Caco-2 (cell line): Measurements from ENCODE around the gene FOXF1. TPM values are rescaled to one million over a fixed set of nuclear protein-coding genes. Genes with fewer than 3 reads are reported as not detected.

ENCODE experiments used
- BruUV-seq: library from RNA; stranded (reverse); fragments of 400-500 nt; replicated peaks from 2 replicates; lab custom pipeline; 2021; lab: Mats Ljungman, UMichigan
- CTCF ChIA-PET: fragments of 300-600 bp; sonication (Branson Sonifier 250); formaldehyde crosslinking; loops from one replicate; lab custom pipeline; 2022; ENCODE audit warnings: antibody characterized with exemption; lab: Charles Lee
- POLR2A ChIA-PET: fragments of 300-600 bp; sonication (Branson Sonifier 250); formaldehyde crosslinking; loops from one replicate; lab custom pipeline; 2022; ENCODE audit warnings: antibody characterized with exemption; lab: Charles Lee
- DNase-seq, 2 experiments: peaks; one replicate each; pipeline versions ENCODE4 v3.0.0 to v3.0.0-alpha.2; 2020 to 2022
- H3K27me3 ChIP-seq: replicated peaks from 2 replicates; pipeline ENCODE4 v1.6.0; 2011; ENCODE audit warnings: low read length; ENCODE audit not compliant: control insufficient read depth, insufficient read depth
- H3K36me3 ChIP-seq: 2 replicates; pipeline ENCODE4 v1.5.1; 2011; ENCODE audit warnings: low read length; ENCODE audit not compliant: control insufficient read depth, insufficient read depth
- H3K4me1 ChIP-seq: fragments of 250-450 bp; sonication (Bioruptor Pico); 2 replicates; pipeline ENCODE4 v1.5.1; 2020; ENCODE audit warnings: mild to moderate bottlenecking
- H3K4me3 ChIP-seq: 2 replicates; pipeline ENCODE4 v1.5.1; 2011; ENCODE audit warnings: low read depth, mild to moderate bottlenecking, control low read depth, low read length
- H3K9me3 ChIP-seq: fragments of 250-450 bp; sonication (Bioruptor Pico); 2 replicates; pipeline ENCODE4 v1.5.1; 2020; ENCODE audit warnings: mild to moderate bottlenecking, moderate library complexity
- H3K27ac Mint-ChIP-seq: one replicate; pipeline ENCODE4 v1.8.0; 2022; ENCODE audit warnings: mixed read lengths; ENCODE audit not compliant: unreplicated experiment
- H3K27me3 Mint-ChIP-seq: one replicate; pipeline ENCODE4 v1.8.0; 2022; ENCODE audit warnings: mixed read lengths; ENCODE audit not compliant: insufficient read depth, unreplicated experiment
- H3K36me3 Mint-ChIP-seq: one replicate; pipeline ENCODE4 v1.8.0; 2022; ENCODE audit warnings: mild to moderate bottlenecking, mixed read lengths; ENCODE audit not compliant: insufficient read depth, unreplicated experiment
- H3K4me1 Mint-ChIP-seq: one replicate; pipeline ENCODE4 v1.8.0; 2022; ENCODE audit warnings: low read depth, mixed read lengths; ENCODE audit not compliant: unreplicated experiment
- H3K4me3 Mint-ChIP-seq: one replicate; pipeline ENCODE4 v1.8.0; 2022; ENCODE audit warnings: mild to moderate bottlenecking, moderate library complexity, mixed read lengths; ENCODE audit not compliant: unreplicated experiment
- H3K9me3 Mint-ChIP-seq: one replicate; pipeline ENCODE4 v1.8.0; 2022; ENCODE audit warnings: mixed read lengths; ENCODE audit not compliant: unreplicated experiment
- intact Hi-C: fragments of 100-400 bp; cut with micrococcal nuclease; formaldehyde crosslinking; loops from one replicate; pipeline ENCODE4 v1.10.0; 2022; ENCODE audit not compliant: unreplicated experiment
- total RNA-seq: library from RNA; stranded (reverse); gene quantifications from 2 replicates; pipeline ENCODE4 v1.2.3, GENCODE V29; 2022
- TF ChIP-seq, protein P1 (sequence below), 2 experiments: fragments of 200-600 bp in 1 of 2; IDR thresholded peaks; 1 replicate in 1 of 2; 2 replicates in 1 of 2; pipeline versions ENCODE4 v1.5.1 to v1.8.0; 2011 to 2022; ENCODE audit warnings: antibody characterized with exemption in 1 of 2, control low read depth in 1 of 2, inconsistent platforms in 1 of 2, low read depth in 1 of 2, low read length in 1 of 2, mild to moderate bottlenecking in 1 of 2, moderate library complexity in 1 of 2; ENCODE audit not compliant: insufficient read depth in 1 of 2, severe bottlenecking in 1 of 2, unreplicated experiment in 1 of 2

FOXF1 gene
- total RNA-seq, 1 experiment from 2014 or later: 0.09 TPM

- Histone ChIP-seq H3K4me1 (no peaks in the 10 kb centered on the region), H3K4me3 (no peak overlapping the region), H3K36me3 (no peaks in the 10 kb centered on the region), H3K9me3 (no peaks in the 10 kb centered on the region), H3K27me3 (peaks cover 4% of the 10 kb centered on the region)
- TF ChIP-seq, protein P1, sequence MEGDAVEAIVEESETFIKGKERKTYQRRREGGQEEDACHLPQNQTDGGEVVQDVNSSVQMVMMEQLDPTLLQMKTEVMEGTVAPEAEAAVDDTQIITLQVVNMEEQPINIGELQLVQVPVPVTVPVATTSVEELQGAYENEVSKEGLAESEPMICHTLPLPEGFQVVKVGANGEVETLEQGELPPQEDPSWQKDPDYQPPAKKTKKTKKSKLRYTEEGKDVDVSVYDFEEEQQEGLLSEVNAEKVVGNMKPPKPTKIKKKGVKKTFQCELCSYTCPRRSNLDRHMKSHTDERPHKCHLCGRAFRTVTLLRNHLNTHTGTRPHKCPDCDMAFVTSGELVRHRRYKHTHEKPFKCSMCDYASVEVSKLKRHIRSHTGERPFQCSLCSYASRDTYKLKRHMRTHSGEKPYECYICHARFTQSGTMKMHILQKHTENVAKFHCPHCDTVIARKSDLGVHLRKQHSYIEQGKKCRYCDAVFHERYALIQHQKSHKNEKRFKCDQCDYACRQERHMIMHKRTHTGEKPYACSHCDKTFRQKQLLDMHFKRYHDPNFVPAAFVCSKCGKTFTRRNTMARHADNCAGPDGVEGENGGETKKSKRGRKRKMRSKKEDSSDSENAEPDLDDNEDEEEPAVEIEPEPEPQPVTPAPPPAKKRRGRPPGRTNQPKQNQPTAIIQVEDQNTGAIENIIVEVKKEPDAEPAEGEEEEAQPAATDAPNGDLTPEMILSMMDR (IDR thresholded peaks at IDR 0.05; ENCODE audit: insufficient read depth in 1 of 2, low read depth in 1 of 2, low read length in 1 of 2, severe bottlenecking in 1 of 2, unreplicated experiment in 1 of 2): no peak
- Mint-ChIP-seq H3K27me3 (peaks cover 34% of the 10 kb centered on the region), H3K4me3 (no peak overlapping the region), H3K4me1 (no peaks in the 10 kb centered on the region), H3K27ac (no peak overlapping the region), H3K36me3 (no peaks in the 10 kb centered on the region), H3K9me3 (no peaks in the 10 kb centered on the region)
- no peak for DNase-seq
- ChIA-PET CTCF (no interaction called here), POLR2A (no interaction called here)
- BruUV-seq: no TSS peak
- intact Hi-C loops: no loop called here
Observed at GRCh38 chr16:86498671-86499439, 11.5 kb upstream of the FOXF1 start.

DNA sequence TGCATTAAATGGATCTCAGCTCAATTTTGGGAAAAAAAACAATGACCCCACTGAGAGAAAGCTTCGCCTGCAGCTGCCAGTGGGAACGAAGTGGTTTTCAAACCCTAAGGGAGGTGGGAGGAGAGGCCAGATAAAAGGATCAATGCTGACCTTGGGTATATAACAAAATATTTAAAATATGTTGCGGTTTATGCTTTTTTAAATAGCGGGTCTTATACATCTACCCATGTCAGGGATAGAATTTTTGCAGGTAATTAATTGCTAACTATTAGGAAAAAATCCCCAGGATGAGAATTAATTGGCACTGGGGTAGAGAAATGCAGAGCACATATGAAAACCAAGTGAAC lies 10.9 kb upstream of the FOXF1 start:
- H3K4me3 ChIP-seq: no peak overlapping the region
- no peak overlapping the region for H3K4me3 Mint-ChIP-seq
- DNase-seq: no peak
- H3K27me3 Mint-ChIP-seq: peaks cover 37% of the 10 kb centered on the region
- no peaks in the 10 kb centered on the region for H3K36me3 ChIP-seq
- H3K27me3 ChIP-seq: peaks cover 8% of the 10 kb centered on the region
- intact Hi-C loops: no loop called here
- TF ChIP-seq, protein P1 (IDR thresholded peaks at IDR 0.05; ENCODE audit: insufficient read depth in 1 of 2, low read depth in 1 of 2, low read length in 1 of 2, severe bottlenecking in 1 of 2, unreplicated experiment in 1 of 2): no peak
- BruUV-seq: no TSS peak
- ChIA-PET CTCF (no interaction called here), POLR2A (no interaction called here)
- no peak overlapping the region for H3K27ac Mint-ChIP-seq
- no peaks in the 10 kb centered on the region for H3K36me3 Mint-ChIP-seq
- H3K9me3 ChIP-seq: no peaks in the 10 kb centered on the region
- no peaks in the 10 kb centered on the region for H3K9me3 Mint-ChIP-seq
- no peaks in the 10 kb centered on the region for H3K4me1 ChIP-seq
- H3K4me1 Mint-ChIP-seq: no peaks in the 10 kb centered on the region

GRCh38 chr16:86499889-86500707 lies 10.2 kb upstream of the FOXF1 start:
- Mint-ChIP-seq H3K9me3 (no peaks in the 10 kb centered on the region), H3K36me3 (no peaks in the 10 kb centered on the region), H3K4me1 (no peaks in the 10 kb centered on the region), H3K27ac (no peak overlapping the region), H3K4me3 (no peak overlapping the region), H3K27me3 (peaks cover 44% of the 10 kb centered on the region)
- no peaks in the 10 kb centered on the region for H3K36me3 ChIP-seq
- intact Hi-C loops: no loop called here
- POLR2A ChIA-PET: no interaction called here
- no peaks in the 10 kb centered on the region for H3K4me1 ChIP-seq
- CTCF ChIA-PET: no interaction called here
- no peaks in the 10 kb centered on the region for H3K9me3 ChIP-seq
- H3K27me3 ChIP-seq: peaks cover 11% of the 10 kb centered on the region
- H3K4me3 ChIP-seq: no peak overlapping the region
- no TSS peak for BruUV-seq
- no peak for DNase-seq
- TF ChIP-seq, protein P1 (IDR thresholded peaks at IDR 0.05; ENCODE audit: insufficient read depth in 1 of 2, low read depth in 1 of 2, low read length in 1 of 2, severe bottlenecking in 1 of 2, unreplicated experiment in 1 of 2): no peak
